ENCODE measurements around the gene CCDC54. TPM values are rescaled to one million over a fixed set of nuclear protein-coding genes. Genes with fewer than 3 reads are reported as not detected.

Gene CCDC54
- total RNA-seq, 4 donors from 2014 or later = 0.40 TPM; not detected in 3

DNA sequence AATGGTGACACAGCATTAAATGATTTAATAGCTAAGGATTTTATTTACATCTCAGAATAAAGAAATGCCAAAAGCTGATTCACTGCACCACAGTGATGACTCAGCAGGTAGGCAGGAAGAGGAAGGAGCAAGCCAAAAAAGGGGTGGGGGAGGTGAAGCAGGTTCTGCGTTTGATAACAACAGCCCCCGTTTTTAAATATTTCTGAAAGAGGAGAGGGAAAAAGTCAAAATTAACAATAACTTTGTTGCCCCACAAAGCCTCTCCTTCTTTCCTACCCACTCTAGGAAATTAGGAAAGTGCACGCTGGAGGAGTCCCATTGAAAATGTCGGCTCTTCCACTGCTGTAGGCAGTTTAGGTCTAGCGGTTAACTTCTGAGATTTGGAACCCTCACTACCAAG, 9.9 kb upstream of the CCDC54 start:
- WGBS, 2 donors = 77 to 80% methylated on average over 5 of the region's 5 CpGs
- no peak for DNase-seq
- H3K27ac ChIP-seq = no peak overlapping the region
- no peak overlapping the region for H3K4me3 ChIP-seq (replicated peaks in 1 of 3)
- H3K4me1 ChIP-seq = no peaks in the 10 kb centered on the region
- intact Hi-C loops (cut with DNase I) = no loop called here
- no peak for TF ChIP-seq POLR2A (IDR thresholded peaks at IDR 0.05)
- TF ChIP-seq, protein P1, sequence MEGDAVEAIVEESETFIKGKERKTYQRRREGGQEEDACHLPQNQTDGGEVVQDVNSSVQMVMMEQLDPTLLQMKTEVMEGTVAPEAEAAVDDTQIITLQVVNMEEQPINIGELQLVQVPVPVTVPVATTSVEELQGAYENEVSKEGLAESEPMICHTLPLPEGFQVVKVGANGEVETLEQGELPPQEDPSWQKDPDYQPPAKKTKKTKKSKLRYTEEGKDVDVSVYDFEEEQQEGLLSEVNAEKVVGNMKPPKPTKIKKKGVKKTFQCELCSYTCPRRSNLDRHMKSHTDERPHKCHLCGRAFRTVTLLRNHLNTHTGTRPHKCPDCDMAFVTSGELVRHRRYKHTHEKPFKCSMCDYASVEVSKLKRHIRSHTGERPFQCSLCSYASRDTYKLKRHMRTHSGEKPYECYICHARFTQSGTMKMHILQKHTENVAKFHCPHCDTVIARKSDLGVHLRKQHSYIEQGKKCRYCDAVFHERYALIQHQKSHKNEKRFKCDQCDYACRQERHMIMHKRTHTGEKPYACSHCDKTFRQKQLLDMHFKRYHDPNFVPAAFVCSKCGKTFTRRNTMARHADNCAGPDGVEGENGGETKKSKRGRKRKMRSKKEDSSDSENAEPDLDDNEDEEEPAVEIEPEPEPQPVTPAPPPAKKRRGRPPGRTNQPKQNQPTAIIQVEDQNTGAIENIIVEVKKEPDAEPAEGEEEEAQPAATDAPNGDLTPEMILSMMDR (IDR thresholded peaks at IDR 0.05) = no peak
- no peaks in the 10 kb centered on the region for H3K36me3 ChIP-seq
- H3K27me3 ChIP-seq = no peaks in the 10 kb centered on the region
- H3K9me3 ChIP-seq = no peaks in the 10 kb centered on the region

DNA sequence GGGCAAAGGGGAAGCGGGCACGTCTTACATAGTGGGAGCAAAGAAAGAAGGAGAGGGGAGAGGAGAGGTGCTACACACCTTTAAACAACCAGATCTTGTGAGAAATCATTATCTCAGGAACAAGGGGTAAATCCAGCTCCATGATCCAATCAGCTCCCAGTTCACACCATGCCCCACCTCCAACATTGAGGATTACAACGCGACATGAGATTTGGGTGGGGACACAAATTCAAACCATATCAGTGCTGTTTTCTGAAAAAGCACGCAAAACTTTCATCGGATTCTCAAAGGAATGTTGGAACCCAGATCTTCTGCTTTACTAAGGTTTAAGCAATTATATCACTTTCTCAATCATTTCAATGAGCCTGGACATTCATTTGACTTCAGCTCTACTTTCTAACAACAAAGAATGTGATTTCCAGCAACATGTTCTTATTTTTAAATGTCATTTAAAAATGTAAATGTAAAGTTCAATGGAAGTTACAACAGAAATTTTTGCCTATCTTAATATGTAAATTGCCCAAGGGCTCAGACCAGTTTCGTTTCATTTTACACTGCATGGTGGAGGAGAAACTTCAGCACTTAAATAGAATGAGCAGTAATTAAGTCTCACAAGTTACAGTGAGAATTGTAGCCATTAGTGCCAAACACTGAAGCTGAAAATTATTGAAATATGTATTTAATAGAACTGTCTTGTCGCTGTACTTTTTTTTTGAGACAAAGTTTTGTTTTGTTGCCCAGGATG, 8.4 kb upstream of the CCDC54 start:
- H3K4me1 ChIP-seq = no peaks in the 10 kb centered on the region
- intact Hi-C loops (cut with DNase I) = no loop called here
- H3K9me3 ChIP-seq = no peaks in the 10 kb centered on the region
- WGBS, 2 donors = 91 to 93% methylated on average over 8 of the region's 8 CpGs
- DNase-seq = no peak
- no peak overlapping the region for H3K4me3 ChIP-seq (replicated peaks in 1 of 3)
- H3K27ac ChIP-seq = no peak overlapping the region
- no peaks in the 10 kb centered on the region for H3K36me3 ChIP-seq
- no peaks in the 10 kb centered on the region for H3K27me3 ChIP-seq
- TF ChIP-seq POLR2A (IDR thresholded peaks at IDR 0.05) = no peak
- TF ChIP-seq, protein P1 (IDR thresholded peaks at IDR 0.05) = no peak

DNA sequence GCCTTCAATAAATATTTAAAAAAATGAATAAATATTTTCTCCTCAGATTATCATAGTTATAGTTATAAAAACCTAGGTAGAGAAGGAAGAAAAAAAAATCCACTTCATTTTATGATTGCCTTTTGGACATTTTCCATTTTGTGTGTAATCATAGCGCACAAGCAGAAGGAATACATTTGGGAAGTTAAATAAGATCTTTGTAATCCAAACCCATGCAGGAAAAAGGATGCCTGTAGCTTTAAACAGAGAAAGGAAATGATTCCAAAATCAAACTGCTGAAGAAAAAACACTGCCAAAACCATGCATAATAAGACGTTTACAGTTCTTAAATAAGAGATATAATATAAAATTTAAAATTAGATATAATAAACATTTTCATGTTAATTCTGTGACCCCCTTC, 7.4 kb upstream of the CCDC54 start:
- Histone ChIP-seq H3K4me3 (replicated peaks in 1 of 3) (no peak overlapping the region), H3K4me1 (no peaks in the 10 kb centered on the region), H3K36me3 (no peaks in the 10 kb centered on the region), H3K9me3 (no peaks in the 10 kb centered on the region), H3K27ac (no peak overlapping the region), H3K27me3 (no peaks in the 10 kb centered on the region)
- WGBS, 2 donors = 56% methylated on average over 2 of the region's 2 CpGs
- intact Hi-C loops (cut with DNase I) = no loop called here
- TF ChIP-seq, protein P1 (IDR thresholded peaks at IDR 0.05) = no peak
- no peak for TF ChIP-seq POLR2A (IDR thresholded peaks at IDR 0.05)
- no peak for DNase-seq

DNA sequence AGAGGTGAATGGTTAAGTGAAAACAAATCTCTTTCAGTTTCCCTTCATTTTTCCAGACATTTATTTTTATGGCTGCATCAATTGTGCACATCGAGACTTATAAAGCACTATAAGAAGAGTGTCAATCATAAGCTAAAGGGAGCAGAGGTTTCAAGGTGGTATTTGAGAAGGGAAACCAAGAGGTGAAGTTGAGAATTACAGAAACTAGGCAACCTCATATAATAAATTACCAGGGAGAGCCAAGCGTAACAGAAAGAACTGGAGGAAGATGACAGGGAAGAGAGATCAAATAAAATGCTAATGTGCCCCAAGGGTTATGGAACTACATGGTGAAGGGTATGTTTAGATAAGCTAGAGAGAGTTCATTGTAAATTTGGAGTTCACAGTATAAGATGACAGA, 6.3 kb upstream of the CCDC54 start:
- no peaks in the 10 kb centered on the region for H3K4me1 ChIP-seq
- no peaks in the 10 kb centered on the region for H3K9me3 ChIP-seq
- no peaks in the 10 kb centered on the region for H3K27me3 ChIP-seq
- intact Hi-C loops (cut with DNase I) = no loop called here
- H3K27ac ChIP-seq = no peak overlapping the region
- no peak for TF ChIP-seq POLR2A (IDR thresholded peaks at IDR 0.05)
- TF ChIP-seq, protein P1 (IDR thresholded peaks at IDR 0.05) = no peak
- H3K36me3 ChIP-seq = no peaks in the 10 kb centered on the region
- no peak overlapping the region for H3K4me3 ChIP-seq (replicated peaks in 1 of 3)
- DNase-seq = no peak
- WGBS, 2 donors = 90 to 91% methylated on average over 2 of the region's 2 CpGs

DNA sequence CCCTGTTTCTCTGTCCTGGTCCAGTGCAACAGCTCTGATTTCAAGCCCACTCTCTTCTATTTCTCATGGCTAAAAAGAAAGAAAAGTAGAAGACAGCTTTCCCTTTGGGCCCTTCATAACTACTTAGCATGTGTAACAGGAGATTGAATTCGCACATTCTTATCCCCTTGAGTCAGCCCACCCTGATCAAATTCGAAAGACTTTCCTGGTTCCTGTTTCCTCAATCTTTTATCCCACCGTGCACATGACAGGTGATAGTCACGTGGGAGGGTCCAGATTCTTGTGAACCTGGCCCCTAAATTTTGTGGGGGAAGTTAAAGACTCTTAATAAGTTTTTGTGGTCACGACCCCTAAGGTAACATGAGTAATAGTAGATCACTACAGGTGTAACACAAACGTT, 4.7 kb upstream of the CCDC54 start:
- Histone ChIP-seq H3K9me3 (no peaks in the 10 kb centered on the region), H3K4me1 (no peaks in the 10 kb centered on the region), H3K36me3 (no peaks in the 10 kb centered on the region), H3K4me3 (replicated peaks in 1 of 3) (no peak overlapping the region), H3K27ac (no peak overlapping the region), H3K27me3 (no peaks in the 10 kb centered on the region)
- DNase-seq = no peak
- intact Hi-C loops (cut with DNase I) = no loop called here
- TF ChIP-seq POLR2A (IDR thresholded peaks at IDR 0.05) = no peak
- TF ChIP-seq, protein P1 (IDR thresholded peaks at IDR 0.05) = no peak
- WGBS, 2 donors = 80 to 81% methylated on average over 6 of the region's 6 CpGs
